Stimulated activated CD8-positive, alpha-beta memory T cell treated with anti-CD3 and anti-CD28 coated beads, Interleukin-2, amount 100 ng/mL, for 1 hour (primary cell): ENCODE measurements around the gene EIF2AK2.
A peak's percentile ranks its signal among the peaks of the same experiment; 100 is the strongest.

Source experiments
- DNase-seq, 2 donors: peaks; one replicate each; pipeline ENCODE4 v3.0.0-alpha.2; 2020; ENCODE audit warnings: low read depth in 2 of 2

EIF2AK2 gene

GRCh38 chr2:37171624-37171950, 14.8 kb upstream of the EIF2AK2 start:
- no peak for DNase-seq

DNA sequence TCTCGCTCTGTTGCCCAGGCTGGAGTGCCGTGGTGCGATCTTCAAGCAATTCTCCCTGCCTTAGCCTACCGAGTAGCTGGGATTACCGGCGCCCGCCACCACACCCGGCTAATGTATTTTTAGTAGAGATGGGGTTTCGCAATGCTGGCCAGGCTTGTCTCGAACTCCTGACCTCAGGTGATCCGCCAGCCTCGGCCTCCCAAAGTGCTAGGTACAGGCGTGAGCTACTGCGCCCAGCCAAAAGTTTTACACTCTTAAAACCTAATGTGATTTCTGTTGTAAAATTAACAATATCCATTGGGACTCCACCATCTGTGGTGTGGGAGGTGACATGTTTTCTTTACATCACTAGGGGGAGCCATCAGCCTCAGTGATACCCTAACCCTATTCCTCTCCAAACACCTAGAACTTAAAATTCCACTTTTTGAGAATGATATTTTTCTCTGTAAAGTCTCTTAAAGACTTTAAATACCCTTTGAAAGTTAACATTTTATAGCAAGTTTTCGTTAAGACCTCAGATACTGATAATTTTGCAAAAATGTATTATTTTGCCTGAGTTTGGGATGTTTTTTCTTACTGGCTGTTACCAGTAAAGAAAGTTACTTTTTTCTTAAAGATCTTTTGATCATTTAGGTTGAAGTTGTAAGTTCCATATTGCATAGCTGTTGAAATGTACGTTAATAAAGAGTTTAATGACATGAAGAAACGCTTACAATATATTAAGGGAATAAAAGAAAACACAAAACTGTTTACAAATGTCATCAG, 11.6 kb upstream of the EIF2AK2 start:
- DNase-seq: no peak

DNA sequence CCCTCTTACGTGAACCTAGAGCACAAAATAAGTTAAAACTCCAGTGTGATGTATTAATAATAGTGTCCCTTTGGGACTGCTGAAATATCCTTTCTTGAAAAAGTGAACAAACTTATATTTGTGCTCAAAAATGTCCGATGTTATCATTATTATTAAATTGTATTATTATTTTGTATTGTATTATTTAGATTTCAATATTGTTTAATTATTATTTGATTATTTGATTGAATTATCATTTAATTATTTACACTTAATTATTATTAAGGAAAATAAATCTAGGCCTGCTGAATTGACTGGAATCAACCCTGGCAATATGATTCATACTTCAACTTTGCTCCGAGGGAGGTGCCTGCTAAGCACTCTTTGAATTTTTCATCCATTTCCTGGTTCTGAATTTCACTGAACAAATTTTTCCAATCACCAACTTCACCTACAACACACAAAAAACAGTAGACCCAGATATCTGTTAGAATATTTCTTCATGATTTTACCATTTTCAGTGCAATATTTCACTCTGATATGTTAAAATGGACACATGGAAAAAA, 10.9 kb upstream of the EIF2AK2 start:
- DNase-seq: no peak

DNA sequence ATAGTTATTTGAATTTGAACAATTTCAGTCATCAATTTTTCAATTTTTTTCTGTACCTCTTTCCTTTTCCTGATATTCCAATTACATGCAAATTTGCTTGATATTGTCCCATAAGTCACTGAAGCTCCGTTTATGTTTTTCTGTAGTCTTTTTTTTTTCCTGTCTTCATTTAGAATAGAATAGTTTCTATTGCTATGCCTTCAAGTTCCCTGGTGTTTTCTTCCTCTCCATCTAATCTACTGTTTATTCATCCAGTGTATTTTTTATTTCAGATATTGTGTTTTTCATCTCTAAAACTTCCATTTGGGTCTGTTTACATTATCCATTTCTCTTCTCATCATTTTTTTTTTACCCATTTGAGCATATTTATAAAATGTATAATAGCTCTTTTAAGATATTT, 8.0 kb upstream of the EIF2AK2 start:
- DNase-seq: no peak

- DNase-seq: peak in 1 of 2 donors; percentile 29
These were observed 516 bp downstream of the EIF2AK2 start for GRCh38 chr2:37156071-37156856.

DNA sequence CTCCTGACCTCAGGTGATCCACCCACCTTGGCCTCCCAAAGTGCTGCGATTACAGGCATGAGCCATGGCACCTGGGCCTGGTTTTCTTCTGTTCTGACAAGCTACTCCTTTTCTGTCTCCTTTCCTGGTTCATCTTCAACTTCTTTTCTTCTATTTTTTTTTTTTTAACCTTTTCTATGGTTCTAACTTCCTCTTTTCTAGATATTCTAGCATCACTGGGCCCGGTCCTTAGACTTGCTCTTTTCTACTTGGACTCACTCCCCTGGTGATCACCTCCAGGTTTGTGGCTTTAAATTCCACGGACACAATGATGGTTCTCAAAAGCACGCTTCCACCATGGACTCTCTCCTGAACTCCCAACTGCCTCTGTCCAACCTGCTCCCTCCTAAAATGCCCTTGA, 2.0 kb downstream of the EIF2AK2 start:
- DNase-seq: no peak

DNA sequence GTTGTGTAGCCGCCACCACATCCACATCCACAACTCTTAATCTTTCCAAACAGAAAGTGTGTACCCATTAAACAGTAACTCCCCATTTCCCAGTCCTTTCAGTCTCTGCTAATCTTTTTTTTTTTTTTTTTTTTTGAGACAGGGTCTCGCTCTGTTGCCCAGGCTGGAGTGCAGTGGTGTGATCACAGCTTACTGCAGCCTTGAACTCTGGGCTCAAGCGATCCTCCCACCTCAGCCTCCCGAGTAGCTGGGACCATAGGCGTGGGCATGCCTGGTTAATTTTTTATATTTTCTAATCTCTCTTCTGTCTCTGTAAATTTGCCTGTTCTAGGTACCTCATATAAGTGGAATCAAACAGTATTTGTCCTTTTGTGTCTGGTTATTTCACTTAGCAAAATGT, 3.6 kb downstream of the EIF2AK2 start:
- DNase-seq: no peak

GRCh38 chr2:37149626-37150322, 7.0 kb downstream of the EIF2AK2 start:
- DNase-seq: no peak

DNA sequence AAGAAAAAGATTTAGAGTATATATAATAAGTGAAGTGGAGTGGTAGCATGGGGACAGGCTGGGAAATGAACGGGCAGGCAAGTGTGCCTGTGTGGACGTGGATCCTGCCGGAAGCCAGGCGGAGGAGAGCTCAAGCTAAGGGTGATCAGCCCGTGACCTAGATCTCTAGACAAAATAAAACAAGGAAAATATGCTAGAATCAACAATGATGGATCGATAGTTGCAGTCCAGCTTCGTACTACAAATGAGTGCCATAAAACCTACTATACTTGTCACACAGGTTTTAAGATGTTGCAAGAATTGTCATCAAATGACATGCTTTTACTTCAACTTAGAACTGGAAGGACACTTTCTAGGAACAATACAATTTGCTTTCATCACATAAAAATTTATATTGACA, 8.5 kb downstream of the EIF2AK2 start:
- DNase-seq: no peak

DNA sequence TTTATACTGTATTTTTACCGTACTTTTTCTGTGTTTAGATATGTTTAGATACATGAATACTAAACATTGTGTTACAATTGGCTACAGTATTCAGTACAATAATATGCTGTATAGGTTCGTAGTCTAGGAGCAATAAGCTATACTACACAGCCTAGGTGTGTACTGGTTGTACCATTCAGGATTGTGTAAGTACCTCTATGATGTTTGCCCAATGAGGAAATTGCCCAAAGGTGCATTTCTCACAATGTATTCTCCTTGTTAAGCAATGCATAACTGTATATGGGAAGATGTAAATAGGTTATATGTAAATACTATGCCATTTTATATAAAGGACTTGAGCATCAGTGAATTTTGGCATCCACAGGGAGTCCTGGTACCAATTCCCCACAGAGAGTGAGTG, 10.7 kb downstream of the EIF2AK2 start:
- DNase-seq: no peak

DNA sequence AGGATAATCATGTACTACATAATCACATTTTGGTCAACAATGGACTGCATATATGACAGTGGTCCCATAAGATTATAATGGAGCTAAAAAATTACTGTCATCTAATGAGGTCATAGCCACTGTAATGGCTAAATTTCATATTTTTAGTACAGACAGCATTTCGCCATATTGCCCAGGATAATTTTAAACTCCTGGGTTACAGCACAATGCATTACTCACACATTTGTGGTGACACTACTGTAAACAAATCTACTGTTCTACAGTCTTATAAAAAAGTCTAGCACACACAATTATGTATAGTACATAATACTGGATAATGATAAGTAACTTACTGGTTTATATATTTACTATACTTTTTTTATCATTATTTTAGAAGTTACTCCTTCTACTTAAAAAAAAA, 12.8 kb downstream of the EIF2AK2 start:
- no peak for DNase-seq

DNA sequence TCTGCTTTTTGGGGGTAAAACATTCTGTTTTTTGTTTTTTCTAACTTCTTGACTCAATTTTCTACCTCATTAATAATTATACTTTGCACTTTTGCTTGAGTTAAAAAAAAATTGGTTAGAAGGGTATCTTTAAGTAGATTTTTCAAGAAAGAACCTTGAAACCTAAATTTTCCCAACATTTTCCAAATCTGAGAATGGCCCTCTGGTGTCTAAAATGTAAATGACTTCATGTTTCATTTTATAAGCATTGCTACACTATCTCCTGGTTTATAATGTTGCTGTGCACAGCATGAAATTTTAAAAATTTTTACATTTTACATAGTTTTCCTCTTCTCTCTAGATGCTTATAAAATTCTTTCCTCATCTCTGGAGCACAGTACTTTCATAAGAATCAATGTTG, 14.2 kb downstream of the EIF2AK2 start:
- DNase-seq: no peak

DNA sequence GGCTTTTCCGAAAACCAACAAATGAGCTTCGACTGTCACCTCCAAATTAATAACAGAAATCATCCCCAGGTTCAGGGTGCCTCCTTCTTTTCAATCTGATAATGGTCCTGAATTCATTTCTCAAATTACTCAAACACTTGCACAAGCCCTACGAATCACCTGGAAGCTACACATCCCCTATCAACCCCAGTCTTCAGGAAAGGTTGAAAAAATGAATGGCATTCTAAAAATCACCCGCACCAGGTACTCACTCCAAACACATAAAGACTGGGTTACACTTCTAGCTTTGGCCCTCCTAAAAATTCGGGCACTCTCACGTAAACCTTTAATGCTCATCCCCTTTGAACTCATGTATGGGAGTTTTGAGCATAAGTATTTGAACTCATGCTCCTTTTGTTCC, 23.9 kb downstream of the EIF2AK2 start:
- DNase-seq: no peak

DNA sequence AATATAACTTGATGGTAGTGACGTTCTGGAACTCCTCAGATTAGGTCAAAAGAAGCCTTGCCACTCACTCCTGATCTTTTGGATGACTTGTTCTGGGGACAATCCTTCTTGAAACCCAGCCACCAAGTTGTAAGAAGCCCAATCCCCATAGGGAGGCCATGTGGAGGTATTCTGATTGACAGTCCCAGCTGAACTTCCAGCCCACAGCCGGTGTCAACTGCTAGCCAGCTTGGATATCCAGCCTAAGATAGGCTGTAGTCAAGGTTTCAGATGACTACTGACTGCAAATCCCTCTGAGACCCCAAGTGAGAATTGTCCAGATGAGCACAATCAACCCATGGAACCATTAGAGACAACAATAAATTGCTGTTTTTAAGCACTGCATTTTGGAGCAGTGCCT, 31.4 kb downstream of the EIF2AK2 start:
- no peak for DNase-seq

- no peak for DNase-seq
These were observed 37.6 kb downstream of the EIF2AK2 start for GRCh38 chr2:37119157-37119556.

- no peak for DNase-seq
These were observed 39.2 kb downstream of the EIF2AK2 start for GRCh38 chr2:37117566-37117965.

DNA sequence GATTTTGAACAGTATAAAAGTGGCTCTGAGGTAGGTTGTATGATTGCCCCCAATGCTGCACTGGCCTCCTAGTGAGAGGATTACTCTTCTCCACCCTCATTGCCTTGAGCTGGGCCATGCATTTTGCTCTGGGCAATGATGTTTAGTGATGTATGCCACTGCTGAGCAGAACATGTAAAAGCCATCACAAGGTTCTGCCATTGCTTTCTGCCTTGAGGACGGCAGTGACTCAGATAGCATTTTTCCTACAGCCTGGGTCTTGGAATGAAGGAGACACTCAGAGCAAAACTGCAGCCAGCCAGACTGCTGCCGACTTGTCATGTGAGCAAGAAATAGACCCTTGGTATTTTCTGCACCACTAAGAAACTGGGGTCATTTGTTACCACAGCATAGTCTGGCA, 44.8 kb downstream of the EIF2AK2 start:
- DNase-seq: no peak

- DNase-seq: no peak
These were observed 46.2 kb downstream of the EIF2AK2 start for GRCh38 chr2:37110306-37111212.

DNA sequence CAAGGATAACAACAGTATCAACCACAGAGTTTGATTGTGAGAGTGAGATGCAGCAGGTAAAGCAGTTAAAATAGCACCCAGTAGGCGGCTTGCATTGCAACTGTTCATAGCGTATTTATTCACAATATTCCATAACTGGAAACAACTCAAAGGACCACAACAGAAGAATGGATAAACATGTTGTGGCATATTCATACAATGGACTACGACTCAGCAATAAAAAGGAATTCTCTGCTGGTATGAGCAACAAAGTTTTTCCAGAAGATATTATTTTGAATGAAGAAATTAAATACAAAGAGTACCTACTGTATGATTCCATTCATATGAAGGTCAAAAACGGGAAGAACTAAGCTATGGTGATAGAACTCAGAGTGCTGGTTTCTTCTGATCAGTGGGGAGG, 47.3 kb downstream of the EIF2AK2 start:
- DNase-seq: no peak

DNA sequence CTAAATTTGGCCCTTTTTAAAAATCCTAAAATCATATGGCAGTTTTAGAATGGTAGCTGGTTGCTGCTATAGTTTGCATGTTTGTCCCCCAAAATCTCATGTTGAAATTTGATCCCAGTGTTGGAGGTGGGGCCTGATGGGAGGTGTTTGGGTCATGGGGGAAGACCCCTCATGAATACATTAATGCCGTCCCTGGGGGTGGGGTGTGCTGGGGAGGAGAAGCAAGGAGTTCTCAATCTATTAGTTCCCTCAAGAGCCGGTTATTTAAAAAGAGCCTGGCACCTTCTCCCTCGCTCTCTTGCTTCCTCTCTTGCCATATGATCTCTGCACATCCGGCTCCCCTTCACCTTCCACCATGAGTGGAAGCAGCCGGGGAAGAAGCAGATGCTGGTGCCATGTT, 51.6 kb downstream of the EIF2AK2 start:
- no peak for DNase-seq

GRCh38 chr2:37104178-37104577, 52.6 kb downstream of the EIF2AK2 start:
- DNase-seq: no peak

- DNase-seq: no peak
These were observed 54.2 kb downstream of the EIF2AK2 start for GRCh38 chr2:37102588-37102987.
